H9 (cell line): ENCODE results near the gene LY6G5C. TPM values are rescaled to one million over a fixed set of nuclear protein-coding genes. Genes with fewer than 3 reads are reported as not detected.

Experiments used
- DNase-seq: peaks from one replicate; pipeline ENCODE4 v3.0.0-alpha.2; 2017
- H2AFZ ChIP-seq: one replicate; pipeline ENCODE4 v1.6.1; 2013; ENCODE audit warnings: mild to moderate bottlenecking, low read length, control low read depth, moderate library complexity
- H2AK5ac ChIP-seq: 2 replicates; pipeline ENCODE4 v1.6.1; 2013; ENCODE audit warnings: low read length, control low read depth, mixed read lengths; ENCODE audit not compliant: insufficient read length
- H2BK120ac ChIP-seq: one replicate; pipeline ENCODE4 v1.6.1; 2013; ENCODE audit warnings: low read depth, mild to moderate bottlenecking, low read length, control low read depth, inconsistent platforms; ENCODE audit not compliant: poor library complexity, severe bottlenecking
- H2BK12ac ChIP-seq: 2 replicates; pipeline ENCODE4 v1.6.1; 2013; ENCODE audit warnings: low read length, control low read depth, mixed read lengths, low read depth; ENCODE audit not compliant: insufficient read length
- H2BK15ac ChIP-seq: 2 replicates; pipeline ENCODE4 v1.6.1; 2013; ENCODE audit warnings: low read depth, low read length, control low read depth
- H2BK20ac ChIP-seq: one replicate; pipeline ENCODE4 v1.6.1; 2013; ENCODE audit warnings: low read depth, mild to moderate bottlenecking, low read length, control low read depth, inconsistent platforms; ENCODE audit not compliant: poor library complexity, severe bottlenecking
- H2BK5ac ChIP-seq: 2 replicates; pipeline ENCODE4 v1.6.1; 2013; ENCODE audit warnings: low read length, control low read depth, mixed read lengths; ENCODE audit not compliant: insufficient read length
- H3K14ac ChIP-seq: 2 replicates; pipeline ENCODE4 v1.6.1; 2013; ENCODE audit warnings: low read length, control low read depth; ENCODE audit not compliant: insufficient read depth
- H3K18ac ChIP-seq: 2 replicates; pipeline ENCODE4 v1.6.1; 2013; ENCODE audit warnings: low read depth, mild to moderate bottlenecking, mixed read lengths, low read length, control low read depth; ENCODE audit not compliant: insufficient read length
- H3K23ac ChIP-seq: 2 replicates; pipeline ENCODE4 v1.6.1; 2013; ENCODE audit warnings: low read length, control low read depth, mixed read lengths, low read depth; ENCODE audit not compliant: insufficient read length
- H3K23me2 ChIP-seq: 2 replicates; pipeline ENCODE4 v1.6.1; 2013; ENCODE audit warnings: low read depth, mild to moderate bottlenecking, mixed read lengths, low read length, control low read depth; ENCODE audit not compliant: insufficient read length, poor library complexity, severe bottlenecking
- H3K27ac ChIP-seq: 2 replicates; pipeline ENCODE4 v1.5.1; 2013; ENCODE audit warnings: low read length, control low read depth, mixed read lengths, low read depth; ENCODE audit not compliant: insufficient read length
- H3K27me3 ChIP-seq: 2 replicates; pipeline ENCODE4 v1.6.1; 2013; ENCODE audit warnings: low read length, control low read depth, inconsistent platforms; ENCODE audit not compliant: insufficient read depth
- H3K4ac ChIP-seq: 2 replicates; pipeline ENCODE4 v1.6.1; 2013; ENCODE audit warnings: low read depth, mild to moderate bottlenecking, control low read depth, inconsistent platforms, low read length, moderate library complexity
- H3K4me1 ChIP-seq: 2 replicates; pipeline ENCODE4 v1.6.1; 2013; ENCODE audit warnings: low read length, control low read depth, inconsistent platforms; ENCODE audit not compliant: insufficient read depth
- H3K4me2 ChIP-seq: 2 replicates; pipeline ENCODE4 v1.6.1; 2013; ENCODE audit warnings: low read length, control low read depth, mixed read lengths; ENCODE audit not compliant: insufficient read length, insufficient read depth
- H3K56ac ChIP-seq: 2 replicates; pipeline ENCODE4 v1.6.1; 2013; ENCODE audit warnings: low read depth, mild to moderate bottlenecking, mixed read lengths, low read length, control low read depth; ENCODE audit not compliant: insufficient read length
- H3K79me1 ChIP-seq: 2 replicates; pipeline ENCODE4 v1.6.1; 2013; ENCODE audit warnings: low read depth, mild to moderate bottlenecking, moderate library complexity, low read length, control low read depth, inconsistent platforms; ENCODE audit not compliant: insufficient read depth, poor library complexity, severe bottlenecking
- H3K79me2 ChIP-seq: 2 replicates; pipeline ENCODE4 v1.6.1; 2013; ENCODE audit warnings: low read length, control low read depth, inconsistent platforms; ENCODE audit not compliant: insufficient read depth
- H3K9ac ChIP-seq: 2 replicates; pipeline ENCODE4 v1.6.1; 2013; ENCODE audit warnings: low read length, control low read depth, mixed read lengths; ENCODE audit not compliant: insufficient read length; ENCODE audit errors: extremely low read depth
- H3K9me3 ChIP-seq: one replicate; pipeline ENCODE4 v1.6.1; 2013; ENCODE audit warnings: low read depth, low read length, inconsistent platforms; ENCODE audit not compliant: control insufficient read depth
- H3T11ph ChIP-seq: one replicate; pipeline ENCODE4 v1.6.1; 2013; ENCODE audit warnings: mild to moderate bottlenecking, low read length, control low read depth, inconsistent platforms
- H4K20me1 ChIP-seq: one replicate; pipeline ENCODE4 v1.6.1; 2013; ENCODE audit not compliant: control insufficient read depth, insufficient read length, insufficient read depth
- H4K5ac ChIP-seq: 2 replicates; pipeline ENCODE4 v1.6.1; 2013; ENCODE audit warnings: low read depth, mild to moderate bottlenecking, mixed read lengths, low read length, control low read depth; ENCODE audit not compliant: insufficient read length
- H4K8ac ChIP-seq: replicated peaks from 2 replicates; pipeline ENCODE4 v1.6.1; 2013; ENCODE audit warnings: low read length, control low read depth, mixed read lengths, low read depth; ENCODE audit not compliant: insufficient read length
- H4K91ac ChIP-seq: 2 replicates; pipeline ENCODE4 v1.6.1; 2013; ENCODE audit warnings: low read depth, mild to moderate bottlenecking, moderate library complexity, mixed read lengths, low read length, control low read depth; ENCODE audit not compliant: insufficient read length
- H3K27ac Mint-ChIP-seq, 3 experiments: 2 replicates in 2 of 3; 3 replicates in 1 of 3; pipeline ENCODE4 v1.8.0; 2020 to 2021; ENCODE audit warnings: mixed read lengths in 3 of 3, mild to moderate bottlenecking in 1 of 3, moderate library complexity in 1 of 3
- H3K27me3 Mint-ChIP-seq: 2 replicates; pipeline ENCODE4 v1.8.0; 2021; ENCODE audit warnings: low read depth, mild to moderate bottlenecking, moderate library complexity, mixed read lengths
- H3K36me3 Mint-ChIP-seq, 3 experiments: 2 replicates in 2 of 3; 3 replicates in 1 of 3; pipeline ENCODE4 v1.8.0; 2020 to 2021; ENCODE audit warnings: low read depth in 3 of 3, mixed read lengths in 3 of 3; ENCODE audit not compliant: insufficient read depth in 1 of 3
- H3K4me1 Mint-ChIP-seq, 2 experiments: 2 replicates each; pipeline ENCODE4 v1.8.0; 2020; ENCODE audit warnings: mixed read lengths in 2 of 2
- H3K4me3 Mint-ChIP-seq, 2 experiments: 2 replicates in 1 of 2; 3 replicates in 1 of 2; pipeline ENCODE4 v1.8.0; 2020 to 2021; ENCODE audit warnings: mild to moderate bottlenecking in 2 of 2, mixed read lengths in 2 of 2, moderate library complexity in 1 of 2
- H3K9me3 Mint-ChIP-seq, 2 experiments: 2 replicates in 1 of 2; 3 replicates in 1 of 2; pipeline ENCODE4 v1.8.0; 2020; ENCODE audit warnings: mild to moderate bottlenecking in 2 of 2, mixed read lengths in 2 of 2, moderate library complexity in 1 of 2
- CTCF ChIP-seq: fragments of 200-600 bp; sonication (generic); conservative IDR thresholded peaks from 3 replicates; pipeline ENCODE4 v1.8.0; 2021; ENCODE audit warnings: antibody characterized with exemption, mild to moderate bottlenecking
- WGBS: extraction: QIAGEN DNeasy Blood & Tissue Kit; methylation state at CpG from one replicate; pipeline ENCODE4 v1.1.7; 2013; ENCODE audit warnings: missing lambda C conversion rate, low lambda C conversion rate, mixed read lengths; ENCODE audit not compliant: insufficient read length; ENCODE audit errors: extremely low coverage; 5-methylcytosine and 5-hydroxymethylcytosine counted together
- total RNA-seq: library from RNA; stranded (reverse); gene quantifications from 2 replicates; pipeline ENCODE4 v1.2.1, GENCODE V29; 2021

Gene LY6G5C
- total RNA-seq, 1 experiment from 2014 or later: 2.2 TPM

- H3K4me1 ChIP-seq: no peaks in the 10 kb centered on the region
- H3K18ac ChIP-seq: no peak overlapping the region
- H4K91ac ChIP-seq: no peak overlapping the region
- H3K9me3 ChIP-seq: no peaks in the 10 kb centered on the region
- H2BK15ac ChIP-seq: no peak overlapping the region
- H3K4me2 ChIP-seq: peak overlapping the region; percentile 90
- peaks cover 19% of the 10 kb centered on the region for H3K23me2 ChIP-seq
- H2BK12ac ChIP-seq: no peak overlapping the region
- no peak overlapping the region for H4K5ac ChIP-seq
- Mint-ChIP-seq H3K27me3 (no peaks in the 10 kb centered on the region), H3K36me3 (peaks cover 50 to 85% (median 78%) of the 10 kb centered on the region in 3 experiments), H3K9me3 (no peaks in the 10 kb centered on the region), H3K27ac (peak overlapping the region; percentile 93 to 99 (median 96)), H3K4me3 (peak overlapping the region; percentile 99), H3K4me1 (peaks cover 25 to 29% of the 10 kb centered on the region in 2 experiments)
- H4K20me1 ChIP-seq: no peaks in the 10 kb centered on the region
- no peak overlapping the region for H4K8ac ChIP-seq
- peak overlapping the region; percentile 62 for H3K9ac ChIP-seq
- H3K27me3 ChIP-seq: no peaks in the 10 kb centered on the region
- no peak for DNase-seq
- no peak overlapping the region for H2AFZ ChIP-seq
- H3K23ac ChIP-seq: no peak overlapping the region
- H3K4ac ChIP-seq: no peak overlapping the region
- no peak for TF ChIP-seq CTCF
- no peak overlapping the region for H2BK5ac ChIP-seq
- H3K27ac ChIP-seq: no peak overlapping the region
- no CpG with 5 or more reads among the region's 15 CpGs for WGBS
- no peak overlapping the region for H2BK20ac ChIP-seq
- H2AK5ac ChIP-seq: no peak overlapping the region
- no peak overlapping the region for H3K56ac ChIP-seq
- peaks cover 6% of the 10 kb centered on the region; the same call in 1 of the 2 replicates for H3K79me2 ChIP-seq
- H2BK120ac ChIP-seq: no peak overlapping the region
- H3K79me1 ChIP-seq: peaks cover 11% of the 10 kb centered on the region
- peak overlapping the region; percentile 48 for H3K14ac ChIP-seq
- H3T11ph ChIP-seq: no peak overlapping the region
Observed at GRCh38 chr6:31666337-31666965, 14.4 kb downstream of the LY6G5C start.
